A673 (cell line): Measurements from ENCODE around the gene EHMT1.

Experiments used
- CTCF ChIP-seq: fragments of 300-800, 200-600 bp; sonication (generic); conservative IDR thresholded peaks from 2 replicates; pipeline ENCODE4 v1.5.1; 2017; ENCODE audit warnings: low read depth, mild to moderate bottlenecking, antibody characterized with exemption, low read length, moderate library complexity, mixed read lengths
- EZH2 ChIP-seq: fragments of 200-600 bp; sonication (generic); IDR thresholded peaks from 2 replicates; pipeline ENCODE4 v1.6.1; 2017; ENCODE audit warnings: borderline replicate concordance, low read depth, mild to moderate bottlenecking, mixed read lengths, antibody characterized with exemption, low read length; ENCODE audit not compliant: poor library complexity, severe bottlenecking

GRCh38 chr9:137630679-137631078, 11.9 kb downstream of the EHMT1 start:
- no peak for TF ChIP-seq CTCF
- TF ChIP-seq EZH2, result no peak
